Fibroblast of lung (primary cell): ENCODE results near the gene BCAS3. TPM values are rescaled to one million over a fixed set of nuclear protein-coding genes. Genes with fewer than 3 reads are reported as not detected.

Experiments used
- DNase-seq, 2 donors: peaks; one replicate each; pipeline versions ENCODE4 v3.0.0 to v3.0.0-alpha.2; 2010; ENCODE audit warnings: low read depth in 2 of 2
- H2AFZ ChIP-seq: 2 replicates; pipeline ENCODE4 v1.5.1; 2012; ENCODE audit warnings: low read length, control low read depth, inconsistent platforms
- H3K27ac ChIP-seq: 2 replicates; pipeline ENCODE4 v1.5.1; 2011; ENCODE audit warnings: low read length, control low read depth; ENCODE audit not compliant: insufficient read depth
- H3K27me3 ChIP-seq: 2 replicates; pipeline ENCODE4 v1.5.1; 2011; ENCODE audit warnings: mild to moderate bottlenecking, low read length; ENCODE audit not compliant: control insufficient read depth, insufficient read depth
- H3K36me3 ChIP-seq: 2 replicates; pipeline ENCODE4 v1.5.1; 2011; ENCODE audit warnings: low read length; ENCODE audit not compliant: control insufficient read depth, insufficient read depth
- H3K4me1 ChIP-seq: 2 replicates; pipeline ENCODE4 v1.5.1; 2011; ENCODE audit warnings: low read length; ENCODE audit not compliant: control insufficient read depth, insufficient read depth; ENCODE audit errors: extremely low read depth
- H3K4me2 ChIP-seq: 2 replicates; pipeline ENCODE4 v1.5.1; 2011; ENCODE audit warnings: low read length, control low read depth; ENCODE audit not compliant: insufficient read depth; ENCODE audit errors: extremely low read depth
- H3K4me3 ChIP-seq, 4 experiments: fragments of 200-600 bp in 1 of 4; sonication (generic) in 1 of 4; replicated peaks in 1 of 4; 2 replicates each; pipeline ENCODE4 v1.5.1; 2011 to 2016; ENCODE audit warnings: low read length in 4 of 4, low read depth in 3 of 4, mild to moderate bottlenecking in 3 of 4, control low read depth in 2 of 4, inconsistent platforms in 1 of 4, mixed read lengths in 1 of 4; ENCODE audit not compliant: insufficient read depth in 1 of 4; ENCODE audit errors: control extremely low read depth in 1 of 4
- H3K79me2 ChIP-seq: 2 replicates; pipeline ENCODE4 v1.5.1; 2012; ENCODE audit warnings: mild to moderate bottlenecking, low read length, inconsistent platforms; ENCODE audit not compliant: control insufficient read depth, insufficient read depth
- H3K9ac ChIP-seq: 2 replicates; pipeline ENCODE4 v1.5.1; 2011; ENCODE audit warnings: mild to moderate bottlenecking, low read length, control low read depth; ENCODE audit not compliant: insufficient read depth
- H3K9me3 ChIP-seq: 2 replicates; pipeline ENCODE4 v1.5.1; 2012; ENCODE audit warnings: low read depth, low read length; ENCODE audit not compliant: control insufficient read depth, insufficient read depth
- H4K20me1 ChIP-seq: 2 replicates; pipeline ENCODE4 v1.5.1; 2011; ENCODE audit warnings: low read length; ENCODE audit not compliant: control insufficient read depth, insufficient read depth; ENCODE audit errors: extremely low read depth
- EZH2 ChIP-seq: IDR thresholded peaks from 2 replicates; pipeline ENCODE4 v1.5.1; 2012; ENCODE audit warnings: low read length, control low read depth, mild to moderate bottlenecking; ENCODE audit errors: missing control alignments
- polyA plus RNA-seq, 2 donors: library from polyadenylated mRNA; depleted of rRNA in 1 of 2; stranded (reverse) in 1 of 2; unstranded in 1 of 2; fragments of >200 nt; gene quantifications; 2 replicates each; pipeline ENCODE4 v1.2.1, GENCODE V29; 2011 to 2012; ENCODE audit warnings: missing spikeins in 1 of 2
- total RNA-seq: library from RNA; depleted of rRNA; stranded (reverse); fragments of >200 nt; gene quantifications from 2 replicates; pipeline ENCODE4 v1.2.1, GENCODE V29; 2014
- TF ChIP-seq, protein P1 (sequence below), 2 donors: IDR thresholded peaks in 1 of 2; conservative IDR thresholded peaks in 1 of 2; 1 replicate in 1 of 2; 2 replicates in 1 of 2; pipeline ENCODE4 v1.5.1; 2011 to 2012; ENCODE audit warnings: low read length in 2 of 2, control low read depth in 1 of 2, inconsistent platforms in 1 of 2, low read depth in 1 of 2, mild to moderate bottlenecking in 1 of 2

Gene BCAS3
- total and polyA plus RNA-seq, 2 donors (not counting 1 experiment from before 2014, with no cell fraction given): 9.9 to 43.6 TPM

DNA sequence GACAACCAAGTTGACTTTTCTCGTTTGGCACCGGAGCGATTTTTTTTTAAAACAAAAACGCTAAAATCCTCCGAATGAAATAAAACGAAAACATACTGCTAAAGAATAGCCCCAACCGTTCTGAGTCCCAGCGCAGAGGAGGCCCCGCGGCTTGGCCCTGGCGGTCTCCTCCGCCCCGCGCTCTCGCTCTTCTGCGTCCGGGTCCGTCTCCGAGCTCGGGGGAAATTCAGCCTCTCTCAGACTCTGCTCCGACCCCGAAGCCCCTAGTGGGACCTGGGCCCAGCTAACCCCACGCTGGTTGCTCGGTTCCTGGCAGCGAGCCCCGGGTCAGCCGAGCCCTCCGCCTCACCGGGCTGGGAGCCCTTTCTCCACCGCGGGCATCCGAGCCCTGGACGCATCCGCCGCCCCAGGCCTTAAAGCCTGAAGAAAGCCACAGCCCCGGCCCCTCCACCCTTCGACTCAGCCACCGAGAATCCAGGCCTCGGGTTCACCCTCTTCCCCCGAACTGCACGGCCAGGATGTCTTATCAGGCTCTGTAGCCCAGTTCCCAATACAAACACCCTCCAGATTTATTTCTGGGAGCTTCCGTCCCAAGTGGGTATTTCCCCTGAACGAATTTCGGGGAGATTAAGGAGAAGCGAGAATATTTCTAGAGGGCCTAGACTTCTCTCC is 723.2 kb downstream of the BCAS3 start:
- Histone ChIP-seq H3K79me2 (peaks cover 95% of the 10 kb centered on the region), H3K4me1 (no peaks in the 10 kb centered on the region), H3K9ac (peak overlapping the region; percentile 87), H3K36me3 (peaks cover 43% of the 10 kb centered on the region), H3K27ac (peak overlapping the region; percentile 92), H3K27me3 (no peaks in the 10 kb centered on the region), H4K20me1 (no peaks in the 10 kb centered on the region), H3K4me2 (no peak overlapping the region), H3K4me3 (peak overlapping the region; percentile 75 to 100 (median 94)), H2AFZ (no peak overlapping the region), H3K9me3 (no peaks in the 10 kb centered on the region)
- peak; percentile 24 to 53 for DNase-seq
- TF ChIP-seq, protein P1, sequence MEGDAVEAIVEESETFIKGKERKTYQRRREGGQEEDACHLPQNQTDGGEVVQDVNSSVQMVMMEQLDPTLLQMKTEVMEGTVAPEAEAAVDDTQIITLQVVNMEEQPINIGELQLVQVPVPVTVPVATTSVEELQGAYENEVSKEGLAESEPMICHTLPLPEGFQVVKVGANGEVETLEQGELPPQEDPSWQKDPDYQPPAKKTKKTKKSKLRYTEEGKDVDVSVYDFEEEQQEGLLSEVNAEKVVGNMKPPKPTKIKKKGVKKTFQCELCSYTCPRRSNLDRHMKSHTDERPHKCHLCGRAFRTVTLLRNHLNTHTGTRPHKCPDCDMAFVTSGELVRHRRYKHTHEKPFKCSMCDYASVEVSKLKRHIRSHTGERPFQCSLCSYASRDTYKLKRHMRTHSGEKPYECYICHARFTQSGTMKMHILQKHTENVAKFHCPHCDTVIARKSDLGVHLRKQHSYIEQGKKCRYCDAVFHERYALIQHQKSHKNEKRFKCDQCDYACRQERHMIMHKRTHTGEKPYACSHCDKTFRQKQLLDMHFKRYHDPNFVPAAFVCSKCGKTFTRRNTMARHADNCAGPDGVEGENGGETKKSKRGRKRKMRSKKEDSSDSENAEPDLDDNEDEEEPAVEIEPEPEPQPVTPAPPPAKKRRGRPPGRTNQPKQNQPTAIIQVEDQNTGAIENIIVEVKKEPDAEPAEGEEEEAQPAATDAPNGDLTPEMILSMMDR (conservative IDR thresholded peaks at IDR 0.05 in 1 of 2, IDR thresholded peaks at IDR 0.05 in 1 of 2; ENCODE audit: low read depth in 1 of 2, low read length in 2 of 2): no peak
- no peak for TF ChIP-seq EZH2

DNA sequence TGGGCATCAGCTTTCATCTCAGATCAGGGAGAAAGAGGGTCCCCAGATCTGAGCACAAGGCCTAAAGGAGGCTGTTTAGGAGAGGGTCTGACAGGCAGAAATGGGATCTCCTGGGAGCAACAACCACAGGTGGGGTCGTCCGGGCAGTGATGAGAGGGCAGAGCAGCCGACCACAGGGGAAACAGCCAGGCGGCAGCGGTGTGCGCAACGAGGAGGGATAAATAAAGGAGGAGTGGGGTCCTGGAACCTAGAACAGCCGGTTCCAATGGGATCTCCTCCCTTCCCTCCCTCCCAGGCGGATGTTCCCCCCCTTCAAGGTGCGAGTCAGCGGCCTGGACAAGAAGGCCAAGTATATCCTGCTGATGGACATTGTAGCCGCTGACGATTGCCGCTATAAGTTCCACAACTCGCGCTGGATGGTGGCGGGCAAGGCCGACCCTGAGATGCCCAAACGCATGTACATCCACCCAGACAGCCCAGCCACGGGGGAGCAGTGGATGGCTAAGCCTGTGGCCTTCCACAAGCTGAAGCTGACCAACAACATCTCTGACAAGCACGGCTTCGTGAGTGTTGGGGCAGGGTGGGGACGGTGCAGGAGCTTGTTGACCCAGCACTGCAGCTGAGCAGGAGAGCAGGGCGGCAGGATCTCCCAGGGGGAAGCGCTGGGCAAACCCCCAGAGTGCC is 723.9 kb downstream of the BCAS3 start:
- H3K9ac ChIP-seq: peak overlapping the region; percentile 87
- peaks cover 95% of the 10 kb centered on the region for H3K79me2 ChIP-seq

DNA sequence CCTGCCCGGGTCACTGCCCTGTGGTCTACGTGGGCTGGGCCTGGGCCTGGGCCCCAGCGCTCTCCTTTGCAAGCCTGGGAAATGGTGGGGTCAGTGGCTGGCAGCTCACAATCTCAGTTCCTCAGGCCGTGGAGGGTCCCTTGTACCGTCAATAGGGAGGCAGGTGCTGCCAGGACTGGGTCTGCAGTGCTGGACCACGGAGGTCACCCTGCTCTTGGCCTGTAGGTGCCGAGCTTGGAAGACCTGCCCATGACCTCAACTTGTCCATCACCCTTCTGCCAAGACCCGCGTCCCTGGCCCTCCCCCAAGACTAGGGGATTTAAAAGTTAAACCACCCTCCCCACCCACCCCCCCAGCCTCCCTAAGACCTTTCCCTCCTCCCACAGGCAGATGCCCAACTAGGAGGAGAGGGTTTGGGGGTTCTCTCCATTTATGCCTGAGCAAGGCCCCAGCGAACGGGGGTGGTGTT is 724.5 kb downstream of the BCAS3 start:
- Histone ChIP-seq H3K4me2 (peak overlapping the region; percentile 76), H3K79me2 (peaks cover 95% of the 10 kb centered on the region), H3K4me1 (peaks cover 4% of the 10 kb centered on the region), H3K9ac (peak overlapping the region; percentile 87), H3K27ac (peak overlapping the region; percentile 95), H3K4me3 (peak overlapping the region; percentile 75 to 100 (median 94)), H2AFZ (no peak overlapping the region), H3K36me3 (peaks cover 53% of the 10 kb centered on the region), H4K20me1 (no peaks in the 10 kb centered on the region), H3K9me3 (no peaks in the 10 kb centered on the region), H3K27me3 (no peaks in the 10 kb centered on the region)
- TF ChIP-seq, protein P1 (conservative IDR thresholded peaks at IDR 0.05 in 1 of 2, IDR thresholded peaks at IDR 0.05 in 1 of 2; ENCODE audit: low read depth in 1 of 2, low read length in 2 of 2): no peak
- no peak for TF ChIP-seq EZH2
- peak in 1 of 2 donors; percentile 85 for DNase-seq

More for the DNA sequence above, 723.9 kb downstream of the BCAS3 start:
- H3K4me2 ChIP-seq: peak overlapping the region; percentile 66
- no peak overlapping the region for H2AFZ ChIP-seq
- peaks cover 48% of the 10 kb centered on the region for H3K36me3 ChIP-seq
- DNase-seq: peak; percentile 41 to 66
- no peaks in the 10 kb centered on the region for H4K20me1 ChIP-seq
- H3K27me3 ChIP-seq: no peaks in the 10 kb centered on the region
- no peaks in the 10 kb centered on the region for H3K4me1 ChIP-seq
- TF ChIP-seq EZH2: no peak
- TF ChIP-seq, protein P1 (conservative IDR thresholded peaks at IDR 0.05 in 1 of 2, IDR thresholded peaks at IDR 0.05 in 1 of 2; ENCODE audit: low read depth in 1 of 2, low read length in 2 of 2): no peak
- H3K27ac ChIP-seq: peak overlapping the region; percentile 92
- no peaks in the 10 kb centered on the region for H3K9me3 ChIP-seq
- peak overlapping the region; percentile 75 to 100 (median 94) for H3K4me3 ChIP-seq
